Fibroblast of lung (primary cell): ENCODE data around the gene RXFP2. TPM values are rescaled to one million over a fixed set of nuclear protein-coding genes. Genes with fewer than 3 reads are reported as not detected.

Source experiments
- DNase-seq, 2 donors: peaks; one replicate each; pipeline versions ENCODE4 v3.0.0 to v3.0.0-alpha.2; 2010; ENCODE audit warnings: low read depth in 2 of 2
- H2AFZ ChIP-seq: 2 replicates; pipeline ENCODE4 v1.5.1; 2012; ENCODE audit warnings: low read length, control low read depth, inconsistent platforms
- H3K27ac ChIP-seq: 2 replicates; pipeline ENCODE4 v1.5.1; 2011; ENCODE audit warnings: low read length, control low read depth; ENCODE audit not compliant: insufficient read depth
- H3K27me3 ChIP-seq: 2 replicates; pipeline ENCODE4 v1.5.1; 2011; ENCODE audit warnings: mild to moderate bottlenecking, low read length; ENCODE audit not compliant: control insufficient read depth, insufficient read depth
- H3K36me3 ChIP-seq: 2 replicates; pipeline ENCODE4 v1.5.1; 2011; ENCODE audit warnings: low read length; ENCODE audit not compliant: control insufficient read depth, insufficient read depth
- H3K4me1 ChIP-seq: 2 replicates; pipeline ENCODE4 v1.5.1; 2011; ENCODE audit warnings: low read length; ENCODE audit not compliant: control insufficient read depth, insufficient read depth; ENCODE audit errors: extremely low read depth
- H3K4me2 ChIP-seq: 2 replicates; pipeline ENCODE4 v1.5.1; 2011; ENCODE audit warnings: low read length, control low read depth; ENCODE audit not compliant: insufficient read depth; ENCODE audit errors: extremely low read depth
- H3K4me3 ChIP-seq, 4 experiments: fragments of 200-600 bp in 1 of 4; sonication (generic) in 1 of 4; replicated peaks in 1 of 4; 2 replicates each; pipeline ENCODE4 v1.5.1; 2011 to 2016; ENCODE audit warnings: low read length in 4 of 4, low read depth in 3 of 4, mild to moderate bottlenecking in 3 of 4, control low read depth in 2 of 4, inconsistent platforms in 1 of 4, mixed read lengths in 1 of 4; ENCODE audit not compliant: insufficient read depth in 1 of 4; ENCODE audit errors: control extremely low read depth in 1 of 4
- H3K79me2 ChIP-seq: 2 replicates; pipeline ENCODE4 v1.5.1; 2012; ENCODE audit warnings: mild to moderate bottlenecking, low read length, inconsistent platforms; ENCODE audit not compliant: control insufficient read depth, insufficient read depth
- H3K9ac ChIP-seq: 2 replicates; pipeline ENCODE4 v1.5.1; 2011; ENCODE audit warnings: mild to moderate bottlenecking, low read length, control low read depth; ENCODE audit not compliant: insufficient read depth
- H3K9me3 ChIP-seq: 2 replicates; pipeline ENCODE4 v1.5.1; 2012; ENCODE audit warnings: low read depth, low read length; ENCODE audit not compliant: control insufficient read depth, insufficient read depth
- H4K20me1 ChIP-seq: 2 replicates; pipeline ENCODE4 v1.5.1; 2011; ENCODE audit warnings: low read length; ENCODE audit not compliant: control insufficient read depth, insufficient read depth; ENCODE audit errors: extremely low read depth
- EZH2 ChIP-seq: IDR thresholded peaks from 2 replicates; pipeline ENCODE4 v1.5.1; 2012; ENCODE audit warnings: low read length, control low read depth, mild to moderate bottlenecking; ENCODE audit errors: missing control alignments
- polyA plus RNA-seq, 2 donors: library from polyadenylated mRNA; depleted of rRNA in 1 of 2; stranded (reverse) in 1 of 2; unstranded in 1 of 2; fragments of >200 nt; gene quantifications; 2 replicates each; pipeline ENCODE4 v1.2.1, GENCODE V29; 2011 to 2012; ENCODE audit warnings: missing spikeins in 1 of 2
- total RNA-seq: library from RNA; depleted of rRNA; stranded (reverse); fragments of >200 nt; gene quantifications from 2 replicates; pipeline ENCODE4 v1.2.1, GENCODE V29; 2014
- TF ChIP-seq, protein P1 (sequence below), 2 donors: IDR thresholded peaks in 1 of 2; conservative IDR thresholded peaks in 1 of 2; 1 replicate in 1 of 2; 2 replicates in 1 of 2; pipeline ENCODE4 v1.5.1; 2011 to 2012; ENCODE audit warnings: low read length in 2 of 2, control low read depth in 1 of 2, inconsistent platforms in 1 of 2, low read depth in 1 of 2, mild to moderate bottlenecking in 1 of 2

Gene RXFP2
- total and polyA plus RNA-seq, 2 donors (not counting 1 experiment from before 2014, with no cell fraction given) = not detected

DNA sequence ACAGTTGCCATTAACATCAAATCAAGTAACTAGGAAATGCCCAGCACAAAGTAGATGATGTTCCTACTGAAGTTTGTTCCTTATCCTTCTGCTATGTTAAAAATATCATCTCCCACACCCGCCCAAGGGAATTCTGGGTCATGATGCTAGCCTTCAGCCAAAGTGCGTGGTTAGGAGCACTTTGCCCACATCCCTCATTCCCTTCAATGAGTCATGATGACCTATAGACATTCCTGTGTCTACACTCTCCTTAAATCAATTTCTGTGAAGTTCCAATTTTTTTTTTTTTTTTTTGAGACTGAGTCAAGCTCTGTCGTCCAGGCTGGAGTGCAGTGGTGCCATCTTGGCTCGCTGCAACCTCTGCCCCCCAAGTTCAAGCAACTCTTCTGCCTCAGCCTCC, 17.0 kb downstream of the RXFP2 start:
- no peaks in the 10 kb centered on the region for H3K27me3 ChIP-seq
- no peaks in the 10 kb centered on the region for H3K79me2 ChIP-seq
- peak overlapping the region; percentile 96 for H3K27ac ChIP-seq
- H4K20me1 ChIP-seq = no peaks in the 10 kb centered on the region
- no peaks in the 10 kb centered on the region for H3K9me3 ChIP-seq
- H3K9ac ChIP-seq = peak overlapping the region; percentile 11
- TF ChIP-seq EZH2 = no peak
- TF ChIP-seq, protein P1, sequence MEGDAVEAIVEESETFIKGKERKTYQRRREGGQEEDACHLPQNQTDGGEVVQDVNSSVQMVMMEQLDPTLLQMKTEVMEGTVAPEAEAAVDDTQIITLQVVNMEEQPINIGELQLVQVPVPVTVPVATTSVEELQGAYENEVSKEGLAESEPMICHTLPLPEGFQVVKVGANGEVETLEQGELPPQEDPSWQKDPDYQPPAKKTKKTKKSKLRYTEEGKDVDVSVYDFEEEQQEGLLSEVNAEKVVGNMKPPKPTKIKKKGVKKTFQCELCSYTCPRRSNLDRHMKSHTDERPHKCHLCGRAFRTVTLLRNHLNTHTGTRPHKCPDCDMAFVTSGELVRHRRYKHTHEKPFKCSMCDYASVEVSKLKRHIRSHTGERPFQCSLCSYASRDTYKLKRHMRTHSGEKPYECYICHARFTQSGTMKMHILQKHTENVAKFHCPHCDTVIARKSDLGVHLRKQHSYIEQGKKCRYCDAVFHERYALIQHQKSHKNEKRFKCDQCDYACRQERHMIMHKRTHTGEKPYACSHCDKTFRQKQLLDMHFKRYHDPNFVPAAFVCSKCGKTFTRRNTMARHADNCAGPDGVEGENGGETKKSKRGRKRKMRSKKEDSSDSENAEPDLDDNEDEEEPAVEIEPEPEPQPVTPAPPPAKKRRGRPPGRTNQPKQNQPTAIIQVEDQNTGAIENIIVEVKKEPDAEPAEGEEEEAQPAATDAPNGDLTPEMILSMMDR (conservative IDR thresholded peaks at IDR 0.05 in 1 of 2, IDR thresholded peaks at IDR 0.05 in 1 of 2; ENCODE audit: low read depth in 1 of 2, low read length in 2 of 2) = no peak
- no peak overlapping the region for H2AFZ ChIP-seq
- peak; percentile 83 to 95 for DNase-seq
- peak overlapping the region; percentile 47 for H3K4me2 ChIP-seq
- no peaks in the 10 kb centered on the region for H3K36me3 ChIP-seq
- H3K4me3 ChIP-seq = no peak overlapping the region
- peaks cover 15% of the 10 kb centered on the region for H3K4me1 ChIP-seq

DNA sequence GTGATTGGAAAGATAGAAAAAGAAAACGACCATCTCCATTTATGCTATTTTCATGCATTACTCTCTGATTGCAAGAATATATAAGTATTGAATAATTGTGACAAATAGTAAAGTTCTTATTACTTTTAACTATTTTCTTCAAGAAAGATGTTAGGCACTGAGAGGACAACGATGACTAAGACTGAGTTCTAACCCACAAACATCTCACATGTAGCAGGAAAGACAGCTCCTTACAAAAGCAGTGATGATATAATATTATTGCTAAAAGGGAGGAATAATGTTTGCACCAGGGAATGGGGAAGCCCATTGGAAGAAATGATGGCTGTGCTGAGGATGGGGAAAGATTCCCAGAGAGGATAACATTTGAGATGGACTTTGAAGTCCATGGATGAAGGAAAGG, 22.6 kb downstream of the RXFP2 start:
- Histone ChIP-seq H3K9ac (no peak overlapping the region), H3K9me3 (no peaks in the 10 kb centered on the region), H3K4me3 (no peak overlapping the region), H3K27ac (no peak overlapping the region), H4K20me1 (no peaks in the 10 kb centered on the region), H3K36me3 (no peaks in the 10 kb centered on the region), H3K79me2 (no peaks in the 10 kb centered on the region), H3K27me3 (no peaks in the 10 kb centered on the region), H2AFZ (no peak overlapping the region), H3K4me2 (no peak overlapping the region), H3K4me1 (peaks cover 8% of the 10 kb centered on the region)
- DNase-seq = peak in 1 of 2 donors; percentile 61
- TF ChIP-seq, protein P1 (conservative IDR thresholded peaks at IDR 0.05 in 1 of 2, IDR thresholded peaks at IDR 0.05 in 1 of 2; ENCODE audit: low read depth in 1 of 2, low read length in 2 of 2) = no peak
- no peak for TF ChIP-seq EZH2

DNA sequence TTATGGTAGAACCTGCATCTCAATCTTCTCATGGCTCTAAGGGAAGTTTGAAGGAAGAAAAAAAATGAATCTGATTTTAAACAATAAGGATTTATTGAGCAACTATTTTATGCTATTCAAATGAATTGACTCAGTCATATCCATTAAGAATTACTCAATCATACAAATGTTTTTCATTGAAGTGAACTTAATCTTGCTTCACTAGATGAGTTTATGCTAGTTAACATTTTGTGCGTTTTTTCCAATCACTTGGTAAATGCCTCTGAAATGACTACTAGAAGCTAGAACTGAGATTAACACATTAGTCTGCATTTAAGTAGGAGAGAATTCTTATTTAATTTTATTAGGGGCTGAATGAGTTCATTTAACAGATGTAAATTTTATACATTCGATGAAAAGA, 25.2 kb downstream of the RXFP2 start:
- Histone ChIP-seq H3K4me2 (no peak overlapping the region), H3K27ac (peak overlapping the region; percentile 63), H3K9me3 (no peaks in the 10 kb centered on the region), H3K79me2 (no peaks in the 10 kb centered on the region), H3K9ac (no peak overlapping the region), H3K27me3 (no peaks in the 10 kb centered on the region), H4K20me1 (no peaks in the 10 kb centered on the region), H3K36me3 (no peaks in the 10 kb centered on the region), H3K4me3 (no peak overlapping the region), H3K4me1 (peaks cover 13% of the 10 kb centered on the region), H2AFZ (no peak overlapping the region)
- DNase-seq = peak in 1 of 2 donors; percentile 27
- TF ChIP-seq EZH2 = no peak
- TF ChIP-seq, protein P1 (conservative IDR thresholded peaks at IDR 0.05 in 1 of 2, IDR thresholded peaks at IDR 0.05 in 1 of 2; ENCODE audit: low read depth in 1 of 2, low read length in 2 of 2) = no peak
